SH-SY5Y (cell line): ENCODE measurements around the gene TCF12.

Source experiments
- GATA2 ChIP-seq: IDR thresholded peaks from 2 replicates; pipeline ENCODE4 v1.6.1; 2011; ENCODE audit warnings: mild to moderate bottlenecking, low read depth, low read length
- GATA3 ChIP-seq: IDR thresholded peaks from 2 replicates; pipeline ENCODE4 v1.6.1; 2011; ENCODE audit warnings: low read depth, mild to moderate bottlenecking, low read length, moderate library complexity

Gene TCF12

DNA sequence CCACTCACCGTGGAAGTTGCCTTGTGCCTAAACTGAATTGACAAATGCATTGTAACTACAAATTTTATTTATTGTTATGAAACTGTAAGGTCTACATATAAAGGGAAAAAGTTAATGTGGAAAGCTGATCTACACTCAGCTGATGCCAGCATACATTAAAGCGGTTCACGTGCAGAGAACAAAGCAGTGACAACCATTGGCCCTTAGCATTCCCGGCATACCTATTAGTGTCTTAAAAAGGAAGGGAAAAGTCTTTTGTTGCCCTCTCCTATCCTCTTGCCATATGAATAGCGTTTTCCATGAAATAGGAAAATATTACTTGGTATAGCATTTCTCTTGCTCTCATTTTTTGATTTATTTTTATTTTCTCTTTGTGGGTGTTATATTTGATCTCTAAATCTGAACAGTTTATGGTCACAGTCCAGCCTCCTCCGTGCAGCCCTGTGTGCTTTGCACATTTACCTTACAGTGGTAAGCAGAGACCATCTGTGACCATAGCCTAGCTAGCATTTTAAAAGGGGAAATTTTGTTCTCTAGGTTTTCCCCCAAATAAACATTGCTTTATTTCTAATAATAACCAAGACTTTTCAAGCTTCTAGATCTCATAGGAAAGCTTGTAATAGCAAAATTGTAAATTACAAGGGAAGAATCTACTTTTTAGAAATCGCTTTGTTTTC, 368.1 kb downstream of the TCF12 start:
- TF ChIP-seq GATA3, result no peak
- TF ChIP-seq GATA2, result no peak

DNA sequence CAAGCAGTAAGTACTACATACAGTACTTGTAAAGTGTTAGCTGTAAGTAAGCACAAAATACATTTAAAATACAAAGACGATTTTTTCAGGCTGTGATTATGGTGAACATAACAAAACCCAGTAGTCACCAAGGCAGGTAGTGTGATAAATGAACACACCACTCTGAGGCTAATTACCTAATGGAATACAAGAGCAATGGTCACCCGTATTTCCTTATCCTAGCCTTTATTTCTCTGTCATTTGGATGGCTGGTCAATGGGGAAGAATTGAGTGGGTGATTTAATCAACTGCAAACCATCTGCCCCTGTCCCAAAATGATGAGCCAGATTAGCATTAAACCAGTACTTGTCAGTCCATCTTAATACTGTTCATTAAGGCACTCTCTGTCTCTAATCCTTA, 368.7 kb downstream of the TCF12 start:
- TF ChIP-seq GATA2 (no peak), GATA3 (no peak)

DNA sequence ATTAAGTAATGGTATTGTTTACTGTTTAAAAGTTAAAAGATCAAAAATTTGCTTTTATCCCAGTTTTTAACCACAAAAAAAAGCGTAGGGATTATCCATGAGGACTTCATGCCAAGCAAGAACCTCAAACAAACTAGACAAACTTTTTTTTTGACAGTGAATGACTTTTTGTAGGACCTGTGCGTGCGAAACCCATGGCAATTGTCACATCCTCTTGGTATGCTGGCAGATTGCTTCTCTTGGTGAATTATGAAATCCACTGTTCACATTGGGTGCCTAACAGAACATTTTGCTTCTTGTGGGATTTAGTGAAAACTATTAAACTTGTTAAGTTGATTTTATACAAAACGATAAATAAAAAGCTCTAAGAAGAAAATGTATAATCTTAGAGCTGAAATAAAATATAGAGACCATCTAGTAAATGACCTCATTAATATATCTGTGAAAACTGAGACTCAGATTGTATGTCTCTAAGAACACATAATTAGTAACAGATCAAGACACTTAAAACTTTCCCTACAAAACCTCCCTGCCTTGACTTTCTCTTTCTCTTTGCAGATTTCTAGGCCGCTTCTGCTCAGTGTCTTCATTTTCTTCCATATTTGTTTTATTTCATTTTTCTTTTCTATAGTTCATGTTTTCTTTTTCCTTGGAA, 370.6 kb downstream of the TCF12 start:
- TF ChIP-seq GATA2, result no peak
- TF ChIP-seq GATA3, result no peak

DNA sequence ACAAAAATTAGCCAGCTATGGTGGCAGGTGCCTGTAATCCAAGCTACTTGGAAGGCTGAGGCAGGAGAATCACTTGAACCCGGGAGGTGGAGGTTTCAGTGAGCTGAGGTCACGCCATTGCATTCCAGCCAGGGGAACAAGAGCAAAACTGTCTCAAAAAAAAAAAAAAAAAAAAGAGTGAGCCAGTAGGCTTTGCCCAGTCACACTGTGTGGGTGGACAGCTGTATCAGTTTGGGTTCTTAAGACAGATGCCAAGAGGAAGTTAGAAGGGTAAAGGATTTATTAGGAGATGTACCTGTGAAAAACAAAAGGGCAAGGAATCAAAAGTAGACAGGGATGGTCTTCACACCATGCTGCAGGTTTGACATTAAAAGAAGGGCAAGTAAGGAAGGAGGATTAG, 371.7 kb downstream of the TCF12 start:
- TF ChIP-seq GATA3, result no peak
- TF ChIP-seq GATA2, result no peak

DNA sequence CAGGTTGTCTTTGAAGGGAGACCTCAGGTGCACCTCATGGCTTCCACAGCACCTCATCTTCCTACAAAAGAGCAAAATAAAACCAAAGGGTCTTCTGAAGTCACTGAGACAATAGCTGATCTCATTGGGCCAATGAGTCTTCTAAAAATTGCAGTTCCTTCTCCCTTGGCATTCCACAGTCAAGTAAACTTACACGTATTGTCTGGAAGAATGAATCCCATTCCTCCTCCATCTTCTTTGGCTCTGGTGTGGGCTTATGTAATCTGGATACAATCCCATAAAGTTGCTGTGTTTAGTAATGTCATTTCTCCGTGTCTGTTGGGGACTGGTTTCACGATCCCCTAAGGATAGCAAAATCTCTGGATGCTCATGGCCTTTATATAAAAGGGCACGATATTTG, 372.4 kb downstream of the TCF12 start:
- TF ChIP-seq GATA2 (no peak), GATA3 (no peak)

DNA sequence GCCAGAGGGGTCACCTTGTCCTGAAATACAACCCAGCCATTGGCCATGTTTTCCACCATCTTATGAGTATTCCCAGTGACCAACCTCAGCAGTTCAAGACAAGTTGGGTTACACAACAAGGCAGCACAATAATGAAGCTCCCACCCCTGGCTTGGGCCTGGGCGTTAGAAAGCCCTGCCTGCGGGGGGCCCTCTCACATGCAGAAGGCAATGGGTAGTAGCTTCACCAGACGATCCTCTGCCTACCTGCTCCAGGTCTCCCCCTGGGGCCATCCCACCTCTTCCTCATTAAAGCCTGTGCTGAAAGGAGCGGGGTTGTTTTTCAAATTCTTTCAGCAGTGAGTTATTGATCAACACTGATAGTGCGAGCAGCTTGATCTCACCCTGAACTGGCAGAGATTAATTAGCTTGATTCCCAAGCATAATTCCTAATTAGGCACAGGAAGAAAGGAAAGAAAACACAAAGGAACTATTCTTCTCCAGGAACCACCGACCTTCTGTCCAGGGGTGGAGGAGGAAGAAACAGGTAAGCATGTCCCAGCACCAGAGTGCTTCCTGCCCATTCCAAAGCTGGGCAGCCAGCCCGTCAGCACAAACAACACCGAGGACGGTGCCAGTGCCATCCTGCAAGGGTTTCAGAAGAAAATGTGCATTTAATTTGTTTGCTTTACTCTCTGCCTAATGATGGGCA, 378.2 kb downstream of the TCF12 start:
- TF ChIP-seq GATA3 (no peak), GATA2 (no peak)

DNA sequence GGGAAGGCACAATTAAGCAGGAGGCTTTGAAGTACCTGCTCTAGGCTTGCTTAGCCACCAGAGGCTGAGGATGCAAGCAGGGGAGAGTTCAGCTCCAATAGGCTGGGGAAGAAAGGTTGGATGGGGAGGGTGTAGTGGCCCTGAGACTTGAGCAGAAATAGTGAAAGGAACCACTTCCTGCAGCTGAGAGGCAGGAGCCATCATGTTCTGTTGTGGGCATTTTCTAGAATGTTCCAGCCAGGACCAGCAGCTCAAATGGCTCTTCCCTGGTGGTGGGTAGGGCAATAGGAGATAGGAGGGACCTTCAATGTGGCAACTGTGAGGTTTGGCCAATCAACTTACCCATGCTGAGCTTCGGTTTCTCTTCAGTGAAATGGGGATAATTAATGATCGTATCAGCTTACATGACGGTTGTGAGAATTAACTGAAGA, 378.7 kb downstream of the TCF12 start:
- TF ChIP-seq GATA3 (no peak), GATA2 (no peak)

DNA sequence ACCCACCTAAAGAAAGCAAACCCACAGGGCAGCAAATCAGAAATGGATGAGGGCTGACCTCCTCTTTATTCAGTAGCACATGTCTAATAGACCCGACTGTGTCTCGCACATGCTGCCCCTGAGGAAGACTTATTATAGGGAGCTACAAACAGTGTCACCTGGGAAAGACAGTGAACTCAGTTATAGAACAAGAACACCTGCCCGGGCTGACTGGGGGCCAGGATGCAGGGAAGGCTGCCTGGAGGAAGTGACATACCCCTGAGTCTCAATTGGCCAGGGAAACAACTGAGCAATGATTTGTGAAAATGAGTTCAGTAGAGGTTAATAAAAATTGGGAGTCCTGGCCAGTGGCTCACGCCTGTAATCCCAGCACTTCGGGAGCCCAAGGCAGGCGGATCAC, 379.2 kb downstream of the TCF12 start:
- TF ChIP-seq GATA2 (no peak), GATA3 (no peak)

DNA sequence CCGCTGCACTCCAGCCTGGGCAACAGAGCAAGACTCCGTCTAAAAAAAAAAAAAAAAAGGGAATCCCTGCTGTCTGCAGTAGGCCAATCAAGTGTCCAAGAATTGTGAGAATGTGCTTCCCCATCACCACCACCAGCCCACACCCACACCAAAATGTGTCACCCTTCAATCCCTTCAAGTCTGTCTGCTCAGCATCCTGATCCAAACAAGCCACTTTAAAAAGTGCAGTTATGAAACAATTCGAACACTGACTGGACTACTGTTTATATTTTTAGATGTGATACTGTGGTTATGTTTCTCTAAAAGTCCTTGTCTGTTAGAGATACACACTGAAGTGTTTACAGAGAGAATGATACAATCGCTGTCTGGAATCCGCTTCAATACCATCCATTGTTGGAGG, 379.8 kb downstream of the TCF12 start:
- no peak for TF ChIP-seq GATA3
- TF ChIP-seq GATA2, result no peak

DNA sequence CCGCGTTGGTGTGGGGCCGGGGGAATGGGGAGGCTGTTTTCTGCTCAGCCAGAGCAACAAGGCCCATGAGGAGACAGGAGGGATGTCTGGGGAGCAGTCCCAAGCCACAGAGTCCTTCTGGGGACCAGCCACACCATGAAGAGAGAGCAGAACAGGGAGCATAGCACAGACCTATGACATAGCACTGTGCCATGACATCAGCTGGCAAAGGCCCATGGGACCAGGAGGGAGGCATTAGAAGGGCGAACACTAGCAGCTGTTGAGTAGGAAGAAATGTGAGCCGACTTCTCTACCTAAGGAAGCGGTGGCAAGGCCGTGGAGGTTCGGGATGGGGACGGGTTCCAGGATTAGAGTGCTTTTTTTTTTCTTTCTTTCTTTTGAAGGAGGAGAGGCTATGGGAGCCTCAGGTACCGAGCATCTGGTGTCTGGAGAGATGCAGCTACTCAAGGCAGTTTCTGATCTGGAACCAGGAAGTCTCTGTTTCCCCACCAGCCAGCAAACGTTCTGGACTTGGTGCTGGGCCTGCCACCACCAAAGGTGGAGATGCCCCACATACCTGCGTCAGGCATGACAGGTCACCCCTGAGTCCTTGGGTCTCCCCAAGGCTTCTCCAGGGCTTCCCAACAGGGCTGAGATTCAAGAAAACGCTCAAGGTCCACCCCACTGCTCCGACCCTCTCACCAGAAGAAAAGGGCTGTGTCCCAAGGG, 380.6 kb downstream of the TCF12 start:
- TF ChIP-seq GATA2, result no peak
- TF ChIP-seq GATA3, result no peak

DNA sequence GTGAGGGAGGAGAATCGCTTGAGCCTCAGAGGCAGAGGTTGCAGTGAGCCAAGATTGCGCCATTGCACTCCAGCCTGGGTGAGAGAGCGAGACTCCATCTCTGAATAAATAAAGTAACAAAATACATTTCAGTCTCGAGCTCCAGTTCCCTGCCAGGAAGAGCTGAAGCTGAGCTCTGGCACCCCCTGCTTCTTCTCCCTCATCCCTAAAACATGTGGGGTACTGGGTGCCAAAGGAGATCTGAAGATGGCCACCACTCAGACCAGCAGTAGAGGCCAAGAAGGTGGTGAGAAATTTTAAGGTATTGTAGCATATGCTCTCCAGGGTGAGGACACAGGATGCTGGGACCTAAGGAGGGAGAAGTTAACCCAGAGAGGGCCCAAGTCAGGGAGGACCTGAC, 382.9 kb downstream of the TCF12 start:
- TF ChIP-seq GATA3 (no peak), GATA2 (no peak)

DNA sequence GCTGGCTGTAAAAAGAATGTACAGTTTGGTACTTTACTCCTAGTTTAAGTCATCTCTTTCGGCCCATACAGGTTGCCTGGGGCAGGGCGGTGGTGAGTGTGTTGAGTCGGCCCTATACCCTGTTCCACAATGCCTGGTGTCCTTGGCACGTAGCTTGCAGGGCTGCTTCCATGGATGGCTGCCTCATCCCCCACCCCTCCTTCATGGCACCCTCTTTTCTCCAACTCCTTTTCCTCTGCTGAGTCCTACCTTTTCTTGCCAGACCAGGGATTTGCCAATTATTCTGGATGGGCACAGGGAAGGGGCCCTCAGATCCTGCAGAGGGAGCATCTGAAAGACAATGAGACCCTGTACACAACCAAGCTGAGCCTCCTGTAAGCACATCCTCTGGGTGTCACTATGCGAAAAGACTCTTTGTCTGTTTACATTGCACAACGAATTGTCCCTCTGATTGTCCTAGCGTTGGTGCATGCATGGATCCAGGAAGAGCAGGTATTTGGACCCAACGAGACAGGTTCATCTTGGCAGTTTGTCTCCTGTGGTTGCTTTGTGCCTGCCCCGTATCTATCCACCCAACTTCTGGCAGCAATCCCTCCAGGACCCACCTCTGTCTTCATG, 384.3 kb downstream of the TCF12 start:
- TF ChIP-seq GATA2, result no peak

DNA sequence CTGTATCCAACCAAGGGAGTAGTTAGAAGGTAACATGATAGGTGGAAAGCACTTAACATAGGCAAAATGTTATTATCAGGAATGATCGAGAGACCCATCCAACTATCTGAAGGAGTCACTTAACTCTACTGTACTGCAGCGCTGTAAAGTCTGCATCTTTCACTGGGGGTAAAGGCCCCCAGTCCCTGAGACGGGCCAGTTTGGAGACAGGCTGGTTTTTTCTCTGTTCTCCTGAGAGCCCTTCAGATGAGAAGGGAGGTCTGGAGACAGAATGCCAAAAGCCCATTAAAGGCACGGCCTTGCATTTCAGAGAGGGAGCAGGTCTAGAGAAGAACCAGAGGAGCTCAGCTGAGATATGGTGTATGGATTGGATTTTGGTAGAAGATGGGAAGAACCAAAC, 386.6 kb downstream of the TCF12 start:
- TF ChIP-seq GATA2 (no peak), GATA3 (no peak)
